GM19025 (cell line): ENCODE measurements around the gene ANK3.

Source experiments
- ATAC-seq: cut with Tn5 transposase; IDR thresholded peaks from one replicate; pipeline ENCODE4 v1.9.1; 2021; ENCODE audit warnings: mild to moderate bottlenecking, low read depth, moderate library complexity; ENCODE audit not compliant: unreplicated experiment

Gene ANK3

GRCh38 chr10:60350400-60350799 lies 39.3 kb downstream of the ANK3 start:
- ATAC-seq = no peak

DNA sequence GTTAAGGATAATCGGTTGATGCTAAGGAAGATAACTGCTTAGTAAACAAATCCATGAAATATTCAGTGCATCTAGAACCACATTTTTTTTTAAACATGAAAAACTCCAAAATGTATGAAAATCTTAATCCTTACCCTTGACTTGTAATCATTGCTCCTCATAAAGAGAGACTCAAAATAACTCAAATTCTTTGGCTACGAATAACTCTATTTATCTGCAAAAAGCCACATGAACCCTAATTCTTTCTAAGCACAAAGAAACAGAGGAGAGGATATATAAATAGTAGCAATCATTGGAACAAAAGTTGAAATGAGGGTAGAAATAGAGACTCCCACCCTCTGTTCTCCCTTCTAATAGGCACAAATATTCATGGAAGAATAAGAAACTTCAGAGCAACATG lies 40.2 kb downstream of the ANK3 start:
- ATAC-seq = no peak

- no peak for ATAC-seq
Measured at GRCh38 chr10:60348982-60349381, 40.7 kb downstream of the ANK3 start.

DNA sequence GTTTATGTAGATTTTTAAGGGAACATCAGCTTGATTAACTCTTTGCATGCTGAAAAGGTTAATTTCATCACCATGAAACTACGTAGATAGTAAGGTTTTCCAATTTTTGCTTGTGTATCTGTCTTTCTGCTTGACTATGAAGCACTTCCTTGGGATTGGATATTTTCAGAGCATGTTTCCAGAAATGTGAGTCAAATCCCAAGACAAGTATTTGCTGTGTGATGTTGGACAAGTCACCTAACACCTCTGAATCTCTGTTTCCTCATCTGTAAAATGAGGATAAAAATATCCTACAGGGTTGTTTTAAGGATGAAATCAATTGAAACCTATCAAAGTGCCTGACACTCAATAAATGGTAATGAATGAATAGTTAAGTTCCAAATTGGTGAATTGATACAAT lies 42.4 kb downstream of the ANK3 start:
- ATAC-seq = no peak

GRCh38 chr10:60346661-60347060 lies 43.0 kb downstream of the ANK3 start:
- ATAC-seq = no peak

GRCh38 chr10:60343254-60343653 lies 46.4 kb downstream of the ANK3 start:
- no peak for ATAC-seq

DNA sequence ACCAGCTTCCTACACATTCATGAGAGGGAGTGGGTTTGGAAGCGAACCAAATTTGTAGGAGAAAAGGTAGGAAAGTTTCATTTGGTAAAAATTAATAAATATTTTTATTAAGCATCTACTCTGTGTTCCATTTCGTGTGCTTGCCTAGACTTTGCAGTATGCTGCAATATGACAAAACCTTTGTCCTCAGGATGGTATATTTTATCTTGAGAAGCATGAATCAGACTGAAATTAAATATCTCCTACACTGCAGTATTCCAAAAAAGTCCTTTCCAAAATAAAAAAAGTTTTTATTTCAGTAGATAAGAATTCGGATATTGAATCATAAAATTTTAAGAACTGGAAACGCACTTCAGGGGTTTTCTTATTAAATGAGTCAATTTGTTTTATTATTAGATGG lies 47.7 kb downstream of the ANK3 start:
- no peak for ATAC-seq

- no peak for ATAC-seq
Measured at GRCh38 chr10:60340973-60341372, 48.7 kb downstream of the ANK3 start.

DNA sequence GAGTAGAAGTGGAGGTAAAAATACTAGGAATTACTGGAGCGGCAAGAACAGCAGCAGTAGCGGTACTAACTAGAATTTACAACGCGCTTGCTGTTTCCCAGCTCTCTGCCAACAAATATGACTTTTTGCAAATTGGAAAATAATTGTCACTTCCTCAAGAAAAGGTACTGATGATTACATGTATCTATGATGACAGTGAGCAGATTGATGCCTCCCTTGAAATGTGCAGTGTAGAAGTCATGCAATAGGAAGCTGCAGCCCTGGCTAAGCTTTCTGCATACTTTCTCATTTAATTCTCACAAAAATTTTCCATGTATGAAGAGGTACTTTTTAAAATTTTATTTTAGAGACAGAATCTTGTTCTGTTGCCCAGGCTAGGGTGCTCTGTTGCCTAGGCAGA lies 49.9 kb downstream of the ANK3 start:
- ATAC-seq = no peak

- ATAC-seq = no peak
Measured at GRCh38 chr10:60338786-60339185, 50.9 kb downstream of the ANK3 start.

- ATAC-seq = no peak
Measured at GRCh38 chr10:60338002-60338564, 51.6 kb downstream of the ANK3 start.

DNA sequence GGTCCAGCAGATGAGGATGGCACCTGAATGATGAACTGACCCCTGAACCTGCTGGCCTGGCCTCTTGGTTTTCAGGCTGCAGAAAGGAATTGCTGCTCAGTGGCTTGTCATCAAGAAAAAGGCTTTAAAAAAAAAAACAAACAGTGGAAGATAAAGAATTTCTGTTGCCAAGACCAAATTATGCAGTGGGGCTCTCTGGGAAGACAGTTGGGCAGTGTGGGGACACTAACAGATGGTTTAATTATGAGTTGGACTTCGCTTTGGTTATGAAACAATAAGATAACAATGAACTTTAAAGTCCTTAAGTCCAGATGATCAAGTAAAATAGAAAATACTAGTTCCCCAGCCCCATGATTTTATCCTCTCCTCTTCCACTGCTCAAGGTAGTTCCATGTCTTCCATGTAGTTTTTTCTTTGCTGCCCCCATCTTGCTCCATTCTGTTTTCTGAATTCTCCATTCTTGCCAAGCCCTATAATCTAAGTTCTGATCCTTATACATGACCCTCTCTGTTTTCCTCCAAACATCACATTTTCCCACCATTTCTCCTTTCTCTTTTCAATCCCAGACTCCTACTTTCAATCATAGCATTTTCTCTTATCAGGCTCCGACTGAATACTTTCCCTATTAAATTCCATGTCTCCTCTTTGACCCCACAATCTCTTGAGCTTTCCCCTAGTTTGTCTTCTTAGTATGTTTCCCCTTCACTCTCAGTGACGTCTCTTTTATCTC lies 52.6 kb downstream of the ANK3 start:
- no peak for ATAC-seq

DNA sequence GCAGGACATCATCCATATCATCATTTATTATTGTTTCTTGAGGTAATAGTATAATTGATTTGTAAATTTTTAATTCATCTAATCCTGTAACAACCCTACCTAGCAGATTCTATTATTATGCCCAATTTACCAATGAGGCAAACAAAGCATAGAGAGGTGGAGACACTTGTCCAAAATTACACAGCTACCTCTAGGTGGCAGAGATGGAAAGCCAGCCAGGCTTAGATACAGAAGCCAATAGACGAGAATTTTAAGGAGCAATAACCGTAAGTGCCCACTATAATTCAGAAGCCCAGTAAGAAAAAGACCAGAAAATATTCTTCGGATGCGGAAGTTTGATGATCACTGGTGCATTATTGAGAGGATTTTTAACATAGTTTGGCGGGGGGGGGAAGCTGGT lies 54.0 kb downstream of the ANK3 start:
- ATAC-seq = no peak

DNA sequence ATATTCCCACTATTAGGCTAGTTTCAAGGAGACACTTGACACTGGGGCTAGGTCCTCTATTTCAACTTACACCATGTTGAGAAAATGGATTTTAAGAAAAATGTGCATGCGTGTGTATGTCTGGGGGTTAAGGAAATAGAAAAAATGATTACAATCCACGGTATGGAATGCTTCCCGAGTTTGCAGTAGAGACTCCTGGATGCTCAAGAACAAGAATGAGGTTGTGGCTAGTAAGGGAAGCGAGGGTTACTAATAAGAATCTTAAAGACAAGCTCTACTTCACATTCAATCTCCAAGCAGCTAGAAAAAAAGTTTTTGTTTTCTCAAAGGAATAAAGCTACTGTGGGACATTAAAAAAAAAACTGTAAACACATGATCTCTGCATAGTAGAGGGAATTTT lies 54.7 kb downstream of the ANK3 start:
- no peak for ATAC-seq

DNA sequence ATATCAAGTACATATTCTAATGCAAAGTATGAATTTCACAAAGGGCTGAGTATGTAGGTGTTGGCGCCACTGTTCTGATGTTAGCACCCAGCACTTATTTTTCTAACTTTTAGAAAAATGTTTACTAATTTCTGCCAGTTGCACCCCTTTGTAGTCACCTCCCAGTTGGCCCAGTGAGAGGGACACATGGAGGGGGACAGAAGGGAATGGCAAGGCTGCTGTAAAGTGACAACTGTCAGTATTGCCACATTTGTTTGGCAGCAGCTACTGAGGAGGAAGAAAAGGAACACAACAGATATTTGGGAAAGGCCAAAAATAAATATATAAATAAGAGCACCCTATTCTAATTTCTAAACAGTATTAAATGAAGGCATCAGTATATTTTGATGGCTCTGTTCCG lies 57.3 kb downstream of the ANK3 start:
- no peak for ATAC-seq

- no peak for ATAC-seq
Measured at GRCh38 chr10:60331886-60332285, 57.8 kb downstream of the ANK3 start.

- ATAC-seq = no peak
Measured at GRCh38 chr10:60323162-60323561, 66.5 kb downstream of the ANK3 start.

DNA sequence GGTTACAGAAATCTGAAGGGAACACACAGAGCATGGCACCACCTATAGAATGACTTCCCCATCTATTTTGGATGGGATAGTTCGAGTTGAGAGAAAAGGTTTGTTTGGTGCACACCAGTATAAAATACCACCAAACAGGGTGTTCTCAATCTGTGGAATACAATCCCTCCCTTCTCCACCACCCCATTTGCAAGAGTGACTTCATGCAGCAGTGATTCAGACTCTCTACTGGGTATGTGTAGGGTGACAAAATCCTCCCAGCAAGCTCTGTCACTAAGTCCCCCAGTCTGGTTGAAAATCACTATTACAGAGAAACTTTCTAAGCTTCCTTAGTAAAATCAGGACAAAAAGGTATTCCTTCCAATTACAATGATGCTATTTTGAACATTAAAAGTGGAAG lies 69.0 kb downstream of the ANK3 start:
- ATAC-seq = no peak

DNA sequence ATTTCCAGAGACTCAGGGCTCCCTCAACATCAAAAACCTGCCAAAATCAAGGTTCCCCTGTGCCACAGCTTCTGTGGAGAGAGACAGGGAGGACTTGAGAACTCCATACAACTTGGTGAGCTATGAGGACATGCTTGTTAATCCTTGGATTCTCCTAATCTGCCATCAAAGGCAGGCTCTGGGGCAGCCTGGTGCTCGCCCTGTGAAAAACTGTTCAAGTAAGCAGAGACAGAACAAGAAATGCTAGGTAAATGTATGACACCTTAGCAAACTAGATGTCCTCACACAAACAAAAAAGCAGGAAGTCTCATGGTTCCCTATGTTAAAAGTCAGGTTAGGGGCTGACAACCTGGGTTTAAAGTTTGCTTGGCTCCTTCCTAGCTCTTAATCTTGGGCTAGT lies 73.6 kb downstream of the ANK3 start:
- ATAC-seq = no peak

GRCh38 chr10:60315311-60315710 lies 74.4 kb downstream of the ANK3 start:
- ATAC-seq = no peak

DNA sequence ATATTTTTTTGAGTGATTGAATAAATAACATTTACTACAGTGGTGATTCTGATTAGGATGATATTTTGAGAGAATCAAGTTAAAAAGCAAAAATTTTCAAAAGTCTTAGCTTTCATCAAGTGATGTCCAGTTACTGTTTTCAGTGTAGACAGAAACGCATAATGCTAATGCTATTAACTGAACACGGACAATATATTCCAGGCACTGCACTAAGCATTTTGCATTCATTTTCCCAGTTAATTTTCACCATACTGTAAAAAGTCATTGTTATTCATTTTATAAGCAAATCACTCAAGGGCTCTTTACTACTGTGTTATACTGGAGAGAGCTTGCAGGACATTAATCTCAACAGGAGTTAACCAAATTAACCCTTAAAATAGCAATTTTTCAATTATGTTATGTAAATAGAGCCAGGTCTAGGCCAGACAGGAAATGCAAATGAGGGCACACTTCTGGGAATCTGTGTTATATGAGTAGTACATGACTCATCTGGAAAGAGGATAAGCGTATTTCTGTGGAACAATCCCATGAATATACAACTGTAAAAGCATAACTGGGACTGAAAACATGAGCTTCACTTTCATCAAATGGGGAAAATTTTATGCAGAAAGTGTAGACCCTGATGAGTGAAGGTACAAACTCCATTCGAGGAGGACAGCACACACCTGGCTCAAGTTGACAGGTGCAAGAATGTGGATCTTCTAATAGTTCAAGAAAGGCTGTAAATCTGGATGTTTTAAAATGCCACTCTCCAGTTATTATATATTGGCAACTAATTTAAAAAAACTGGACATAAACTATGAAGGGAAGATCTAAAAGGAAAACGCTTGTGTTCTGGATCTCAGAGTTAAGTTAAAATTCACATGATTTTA lies 75.4 kb downstream of the ANK3 start:
- ATAC-seq = no peak

- no peak for ATAC-seq
Measured at GRCh38 chr10:60313589-60313952, 76.1 kb downstream of the ANK3 start.
